Right lobe of liver (tissue), 4 donors: ENCODE measurements around the gene SPON1.

Source experiments
- POLR2A ChIP-seq: fragments of 450-650 bp; IDR thresholded peaks from one replicate; pipeline ENCODE4 v1.6.1; 2017; ENCODE audit warnings: antibody characterized with exemption, mild to moderate bottlenecking
- TF ChIP-seq, protein P1 (sequence below), 4 donors: fragments of 200-600 bp in 3 of 4; fragments of 450-650 bp in 1 of 4; IDR thresholded peaks; one replicate each; pipeline versions ENCODE4 v1.5.1 to v1.8.0; 2016 to 2022; ENCODE audit warnings: antibody characterized with exemption in 4 of 4, mild to moderate bottlenecking in 2 of 4
- donor health status: DM: no; HTN: no; CAD: no.
- donor health status: DM: no; HTN: no; CAD: no.
- donor health status: DM: no; HTN: yes; CAD: no.

DNA sequence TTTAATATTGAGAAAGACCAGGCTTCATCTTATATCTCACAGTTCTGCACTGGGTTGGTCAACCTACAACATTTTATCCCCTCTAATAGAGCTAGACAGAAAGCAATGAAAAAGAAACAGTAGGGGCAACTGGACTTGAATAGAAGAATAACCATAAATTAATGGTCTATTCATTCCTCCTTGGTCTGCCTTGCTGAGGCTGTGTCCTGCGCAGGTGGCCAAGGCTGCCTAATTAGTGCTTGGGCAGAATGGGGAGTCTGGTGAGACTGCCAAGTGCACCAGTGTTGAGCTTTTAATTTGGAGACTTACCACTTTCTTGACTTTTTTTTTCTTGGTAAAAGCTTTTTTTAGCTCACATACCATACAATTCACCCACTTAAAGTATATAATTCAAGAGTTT is 35.0 kb upstream of the SPON1 start:
- TF ChIP-seq, protein P1, sequence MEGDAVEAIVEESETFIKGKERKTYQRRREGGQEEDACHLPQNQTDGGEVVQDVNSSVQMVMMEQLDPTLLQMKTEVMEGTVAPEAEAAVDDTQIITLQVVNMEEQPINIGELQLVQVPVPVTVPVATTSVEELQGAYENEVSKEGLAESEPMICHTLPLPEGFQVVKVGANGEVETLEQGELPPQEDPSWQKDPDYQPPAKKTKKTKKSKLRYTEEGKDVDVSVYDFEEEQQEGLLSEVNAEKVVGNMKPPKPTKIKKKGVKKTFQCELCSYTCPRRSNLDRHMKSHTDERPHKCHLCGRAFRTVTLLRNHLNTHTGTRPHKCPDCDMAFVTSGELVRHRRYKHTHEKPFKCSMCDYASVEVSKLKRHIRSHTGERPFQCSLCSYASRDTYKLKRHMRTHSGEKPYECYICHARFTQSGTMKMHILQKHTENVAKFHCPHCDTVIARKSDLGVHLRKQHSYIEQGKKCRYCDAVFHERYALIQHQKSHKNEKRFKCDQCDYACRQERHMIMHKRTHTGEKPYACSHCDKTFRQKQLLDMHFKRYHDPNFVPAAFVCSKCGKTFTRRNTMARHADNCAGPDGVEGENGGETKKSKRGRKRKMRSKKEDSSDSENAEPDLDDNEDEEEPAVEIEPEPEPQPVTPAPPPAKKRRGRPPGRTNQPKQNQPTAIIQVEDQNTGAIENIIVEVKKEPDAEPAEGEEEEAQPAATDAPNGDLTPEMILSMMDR (IDR thresholded peaks at IDR 0.05), result no peak
- no peak for TF ChIP-seq POLR2A
